Neural cell (in vitro differentiated cells): ENCODE measurements around the gene HIF1AN. TPM values are rescaled to one million over a fixed set of nuclear protein-coding genes. Genes with fewer than 3 reads are reported as not detected.

Experiments
- H2AFZ ChIP-seq: fragments of 200-600, 300-800 bp; sonication (generic), shearing (Covaris generic); 2 replicates; pipeline ENCODE4 v1.6.0; 2014; ENCODE audit warnings: low read depth, mild to moderate bottlenecking, antibody characterized with exemption, low read length, moderate library complexity
- H3F3A ChIP-seq: fragments of 200-600 bp; shearing (Covaris generic); 2 replicates; pipeline ENCODE4 v1.6.1; 2016; ENCODE audit warnings: mild to moderate bottlenecking, moderate library complexity, mixed read lengths, antibody characterized with exemption, low read length; ENCODE audit not compliant: insufficient read depth, poor library complexity, severe bottlenecking
- H3K27ac ChIP-seq: fragments of 200-600, 300-800 bp; sonication (generic), shearing (Covaris generic); 2 replicates; pipeline ENCODE4 v1.5.1; 2014; ENCODE audit warnings: mild to moderate bottlenecking, low read length, moderate library complexity
- H3K27me3 ChIP-seq: fragments of 300-800, 200-600 bp; sonication (generic), shearing (Covaris generic); 2 replicates; pipeline ENCODE4 v1.6.0; 2014; ENCODE audit warnings: mild to moderate bottlenecking, low read depth, low read length, moderate library complexity; ENCODE audit not compliant: insufficient read depth
- H3K36me3 ChIP-seq: fragments of 300-800, 200-600 bp; sonication (generic), shearing (Covaris generic); 2 replicates; pipeline ENCODE4 v1.5.1; 2014; ENCODE audit warnings: mild to moderate bottlenecking, antibody characterized with exemption, low read length, moderate library complexity; ENCODE audit not compliant: insufficient read depth
- H3K4me2 ChIP-seq: fragments of 300-800, 200-600 bp; sonication (generic), shearing (Covaris generic); 2 replicates; pipeline ENCODE4 v1.6.0; 2014; ENCODE audit warnings: mild to moderate bottlenecking, low read length
- H3K4me3 ChIP-seq: fragments of 300-800, 200-600 bp; sonication (generic), shearing (Covaris generic); 2 replicates; pipeline ENCODE4 v1.5.1; 2014; ENCODE audit warnings: mild to moderate bottlenecking, low read length, moderate library complexity
- H3K79me2 ChIP-seq: fragments of 200-600 bp; shearing (Covaris generic); replicated peaks from 2 replicates; pipeline ENCODE4 v1.6.0; 2014; ENCODE audit warnings: mild to moderate bottlenecking, low read length, moderate library complexity; ENCODE audit not compliant: insufficient read depth
- H3K9ac ChIP-seq: fragments of 300-800, 200-600 bp; sonication (generic), shearing (Covaris generic); 2 replicates; pipeline ENCODE4 v1.6.1; 2016; ENCODE audit warnings: mild to moderate bottlenecking, low read length, mixed read lengths
- H3K9me2 ChIP-seq: fragments of 200-600 bp; shearing (Covaris generic); 2 replicates; pipeline ENCODE4 v1.6.1; 2016; ENCODE audit warnings: mild to moderate bottlenecking, low read length, mixed read lengths; ENCODE audit not compliant: insufficient read depth
- H3K9me3 ChIP-seq: fragments of 200-600, 300-800 bp; sonication (generic), shearing (Covaris generic); 2 replicates; pipeline ENCODE4 v1.6.1; 2016; ENCODE audit warnings: mild to moderate bottlenecking, mixed run types, low read length, moderate library complexity, mixed read lengths
- H4K20me1 ChIP-seq: fragments of 200-600 bp; shearing (Covaris generic); 2 replicates; pipeline ENCODE4 v1.6.1; 2016; ENCODE audit warnings: mild to moderate bottlenecking, mixed run types; ENCODE audit not compliant: insufficient read depth
- CTCF ChIP-seq: fragments of 450-650 bp; IDR thresholded peaks from 2 replicates; pipeline ENCODE4 v1.5.1; 2014; ENCODE audit warnings: antibody characterized with exemption, mild to moderate bottlenecking, moderate library complexity; ENCODE audit not compliant: poor library complexity, severe bottlenecking
- EP300 ChIP-seq: fragments of 450-650 bp; conservative IDR thresholded peaks from 2 replicates; pipeline ENCODE4 v1.6.1; 2014; ENCODE audit warnings: antibody characterized with exemption, mild to moderate bottlenecking, moderate library complexity; ENCODE audit not compliant: poor library complexity, severe bottlenecking
- EZH2 ChIP-seq: fragments of 200-600, 300-800 bp; shearing (Covaris generic), sonication (generic); IDR thresholded peaks from 2 replicates; pipeline ENCODE4 v1.6.1; 2014; ENCODE audit warnings: antibody characterized with exemption, low read length, borderline replicate concordance, mild to moderate bottlenecking; ENCODE audit not compliant: insufficient read depth, poor library complexity, severe bottlenecking
- MXI1 ChIP-seq: fragments of 450-650 bp; conservative IDR thresholded peaks from 2 replicates; pipeline ENCODE4 v1.6.1; 2014; ENCODE audit warnings: antibody characterized with exemption, mild to moderate bottlenecking; ENCODE audit not compliant: poor library complexity, severe bottlenecking
- POLR2AphosphoS5 ChIP-seq: IDR thresholded peaks from 2 replicates; pipeline ENCODE4 v1.6.1; 2012
- RAD21 ChIP-seq: fragments of 450-650 bp; conservative IDR thresholded peaks from 2 replicates; pipeline ENCODE4 v1.6.1; 2014; ENCODE audit warnings: antibody characterized with exemption, mild to moderate bottlenecking, moderate library complexity
- REST ChIP-seq: IDR thresholded peaks from 2 replicates; pipeline ENCODE4 v1.6.1; 2012; ENCODE audit warnings: borderline replicate concordance
- SMC3 ChIP-seq: fragments of 450-650 bp; conservative IDR thresholded peaks from 2 replicates; pipeline ENCODE4 v1.6.1; 2014; ENCODE audit warnings: antibody characterized with exemption, mild to moderate bottlenecking, moderate library complexity; ENCODE audit not compliant: poor library complexity
- TAF1 ChIP-seq: IDR thresholded peaks from 2 replicates; pipeline ENCODE4 v1.6.1; 2012; ENCODE audit warnings: low read depth
- polyA plus RNA-seq: library from polyadenylated mRNA; depleted of rRNA; stranded (reverse); fragments of >200 nt; gene quantifications from 2 replicates; pipeline ENCODE4 v1.2.3, GENCODE V29; 2014

HIF1AN gene
- polyA plus RNA-seq, 1 donor from 2014 or later = 16.1 TPM

- H3K27me3 ChIP-seq = peaks cover 21% of the 10 kb centered on the region
- H3K9ac ChIP-seq = no peak within 1 kb of the TSS
- no peaks in the 10 kb centered on the region for H3K9me2 ChIP-seq
- TF ChIP-seq EP300 (no peak), CTCF (no peak), TAF1 (no peak), REST (no peak), EZH2 (no peak), SMC3 (no peak), RAD21 (no peak), POLR2AphosphoS5 (no peak), MXI1 (no peak)
- no peaks in the 10 kb centered on the region for H4K20me1 ChIP-seq
- no peaks in the 10 kb centered on the region for H3K79me2 ChIP-seq
- H3K36me3 ChIP-seq = no peaks in the 10 kb centered on the region
- H3K27ac ChIP-seq = no peak within 1 kb of the TSS
- no peaks in the 10 kb centered on the region for H3F3A ChIP-seq
- no peak within 1 kb of the TSS for H2AFZ ChIP-seq
- H3K4me2 ChIP-seq = no peak within 1 kb of the TSS
- H3K9me3 ChIP-seq = no peaks in the 10 kb centered on the region
- peak within 1 kb of the TSS; percentile 57 for H3K4me3 ChIP-seq
These were observed 16.3 kb upstream of the HIF1AN start, which contains the start of gene SEC31B for GRCh38 chr10:100519311-100520051. Gene SEC31B, minus strand, starts transcription at chr10:100519861. Its CDS starts 2,909 bp downstream, at chr10:100516952.

- Histone ChIP-seq H3K79me2 (no peaks in the 10 kb centered on the region), H3K4me2 (no peak overlapping the region)
These were observed 14.9 kb upstream of the HIF1AN start for GRCh38 chr10:100520811-100521210.

More at GRCh38 chr10:100520811-100521210, 14.9 kb upstream of the HIF1AN start:
- H3K9me3 ChIP-seq = no peaks in the 10 kb centered on the region
- H3F3A ChIP-seq = no peaks in the 10 kb centered on the region
- no peak overlapping the region for H2AFZ ChIP-seq
- H4K20me1 ChIP-seq = no peaks in the 10 kb centered on the region
- TF ChIP-seq POLR2AphosphoS5 = no peak
- no peak for TF ChIP-seq CTCF
- TF ChIP-seq TAF1 = no peak
- TF ChIP-seq SMC3 = no peak
- TF ChIP-seq EZH2 = no peak
- no peak for TF ChIP-seq EP300
- TF ChIP-seq MXI1 = no peak
- no peak for TF ChIP-seq RAD21
- no peak for TF ChIP-seq REST
- no peaks in the 10 kb centered on the region for H3K36me3 ChIP-seq
- H3K4me3 ChIP-seq = no peak overlapping the region
- no peak overlapping the region for H3K27ac ChIP-seq
- H3K9ac ChIP-seq = no peak overlapping the region
- H3K27me3 ChIP-seq = peaks cover 21% of the 10 kb centered on the region
- no peaks in the 10 kb centered on the region for H3K9me2 ChIP-seq
